Effector CD4-positive, alpha-beta T cell (primary cell): ENCODE results near the gene PARP1.

ENCODE experiments used
- DNase-seq: peaks from one replicate; pipeline ENCODE4 v3.0.0-alpha.2; 2020

PARP1 gene

GRCh38 chr1:226371866-226372490, 35.9 kb downstream of the PARP1 start:
- DNase-seq: no peak

GRCh38 chr1:226371027-226371694, 36.7 kb downstream of the PARP1 start:
- no peak for DNase-seq

GRCh38 chr1:226370144-226370923, 37.6 kb downstream of the PARP1 start:
- DNase-seq: no peak

- DNase-seq: no peak
These were observed 38.8 kb downstream of the PARP1 start for GRCh38 chr1:226369110-226369509.

- DNase-seq: no peak
These were observed 41.6 kb downstream of the PARP1 start for GRCh38 chr1:226366290-226366689.

GRCh38 chr1:226365831-226366231, 42.1 kb downstream of the PARP1 start:
- DNase-seq: no peak

- no peak for DNase-seq
These were observed 42.9 kb downstream of the PARP1 start for GRCh38 chr1:226364901-226365565.

- DNase-seq: no peak
These were observed 43.4 kb downstream of the PARP1 start for GRCh38 chr1:226364514-226364899.

GRCh38 chr1:226363801-226364513, 43.9 kb downstream of the PARP1 start:
- DNase-seq: no peak

- DNase-seq: no peak
These were observed 44.9 kb downstream of the PARP1 start for GRCh38 chr1:226362891-226363447.

- no peak for DNase-seq
These were observed 45.5 kb downstream of the PARP1 start for GRCh38 chr1:226362361-226362760.

- DNase-seq: no peak
These were observed 47.7 kb downstream of the PARP1 start for GRCh38 chr1:226360106-226360746.

GRCh38 chr1:226357416-226357815, 50.5 kb downstream of the PARP1 start:
- no peak for DNase-seq

- no peak for DNase-seq
These were observed 52.0 kb downstream of the PARP1 start for GRCh38 chr1:226355669-226356551.

- DNase-seq: no peak
These were observed 52.9 kb downstream of the PARP1 start for GRCh38 chr1:226355016-226355415.

GRCh38 chr1:226353698-226354525, 54.0 kb downstream of the PARP1 start:
- no peak for DNase-seq

GRCh38 chr1:226351709-226352108, 56.2 kb downstream of the PARP1 start:
- DNase-seq: no peak

- no peak for DNase-seq
These were observed 57.4 kb downstream of the PARP1 start for GRCh38 chr1:226350519-226350865.

GRCh38 chr1:226349801-226350518, 57.9 kb downstream of the PARP1 start:
- no peak for DNase-seq
